ENCODE measurements around the gene MAP3K13. TPM values are rescaled to one million over a fixed set of nuclear protein-coding genes. Genes with fewer than 3 reads are reported as not detected.

Gene MAP3K13
- total and polyA plus RNA-seq, 2 of the 13 experiments (the other 11 are each of a cell fraction or from before 2014, with no cell fraction given): 24.2 to 26.5 TPM

- TF ChIP-seq PATZ1 (CRISPR knock-in tag; IDR thresholded peaks at IDR 0.05) (no peak), GATAD2A (CRISPR knock-in tag; IDR thresholded peaks at IDR 0.05) (no peak), E2F5 (CRISPR knock-in tag; conservative IDR thresholded peaks at IDR 0.05) (no peak), SNAI1 (CRISPR knock-in tag; IDR thresholded peaks at IDR 0.05; ENCODE audit: borderline replicate concordance) (no peak)
Observed at GRCh38 chr3:185504636-185505035, 141.7 kb downstream of the MAP3K13 start (continued).

GRCh38 chr3:185507883-185508282 is 144.9 kb downstream of the MAP3K13 start:
- ATAC-seq: no peak
- Histone ChIP-seq H3K79me2 (ENCODE audit: insufficient read depth, low read length) (no peaks in the 10 kb centered on the region), H2AFZ (ENCODE audit: low read length) (no peak overlapping the region), H3K9me3 (ENCODE audit: low read length) (no peaks in the 10 kb centered on the region), H3K27ac (ENCODE audit: extremely low read length, insufficient read depth, low read length) (no peak overlapping the region), H3K9ac (ENCODE audit: insufficient read depth, low read depth, low read length) (no peak overlapping the region), H3K4me2 (ENCODE audit: low read depth, low read length) (no peak overlapping the region), H3K4me1 (ENCODE audit: insufficient read depth, low read length) (peaks cover 12% of the 10 kb centered on the region), H3K27me3 (ENCODE audit: control insufficient read depth in 1 of 2, insufficient read depth in 2 of 2, low read length in 2 of 2) (no peaks in the 10 kb centered on the region; a peak in 1 of 5 replicates), H3K36me3 (replicated peaks in 1 of 2; ENCODE audit: control insufficient read depth in 1 of 2, insufficient read depth in 2 of 2, low read length in 2 of 2) (no peaks in the 10 kb centered on the region), H3K4me3 (replicated peaks in 1 of 3; ENCODE audit: insufficient read depth in 1 of 3, low read depth in 2 of 3, low read length in 3 of 3) (no peak overlapping the region), H4K20me1 (ENCODE audit: insufficient read depth, low read length) (no peaks in the 10 kb centered on the region)
- POLR2A ChIA-PET: no interaction called here
- TF ChIP-seq GTF3A (CRISPR knock-in tag; conservative IDR thresholded peaks at IDR 0.05) (no peak), ZKSCAN5 (CRISPR knock-in tag; IDR thresholded peaks at IDR 0.05) (no peak), FOXC1 (CRISPR knock-in tag; IDR thresholded peaks at IDR 0.05; ENCODE audit: borderline replicate concordance) (no peak), DMAP1 (CRISPR knock-in tag; IDR thresholded peaks at IDR 0.05) (no peak), GMEB1 (CRISPR knock-in tag; IDR thresholded peaks at IDR 0.05; ENCODE audit: borderline replicate concordance) (no peak), ARNTL (CRISPR knock-in tag; IDR thresholded peaks at IDR 0.05) (no peak), ZSCAN25 (CRISPR knock-in tag; IDR thresholded peaks at IDR 0.05) (no peak), SP140L (CRISPR knock-in tag; IDR thresholded peaks at IDR 0.05; ENCODE audit: borderline replicate concordance) (no peak), KMT2B (CRISPR knock-in tag; IDR thresholded peaks at IDR 0.05) (no peak), UBTF (CRISPR knock-in tag; IDR thresholded peaks at IDR 0.05) (no peak), XBP1 (CRISPR knock-in tag; IDR thresholded peaks at IDR 0.05) (no peak)
- BruUV-seq (replicated peaks): no TSS peak
- in situ Hi-C loops (cut with HindIII; ENCODE audit: extremely low pct_ligation_motif_present, low pct_unique_long_range_greater_than_20kb): no loop called here
- no peak for DNase-seq (ENCODE audit: low spot score)
- intact Hi-C loops (cut with micrococcal nuclease; ENCODE audit: unreplicated experiment): loop anchor here (10.0 kb wide), 1 partner anchor 47 kb away; the partner anchor contains the start of gene LIPH
- WGBS (ENCODE audit: low lambda C conversion rate): 37% methylated on average over 6 of the region's 6 CpGs
- CTCF ChIA-PET (ENCODE audit: low intra/inter-chr PET ratio, low total read pairs): no interaction called here
- no peak for FAIRE-seq

Data from HepG2 (cell line).